Lower lobe of right lung (tissue), 2 donors: Measurements from ENCODE around the gene TENM4. TPM values are rescaled to one million over a fixed set of nuclear protein-coding genes. Genes with fewer than 3 reads are reported as not detected.

ENCODE experiments used
- ATAC-seq, 2 donors: fragments of 200-7000 bp; cut with Tn5 transposase; one replicate each; pipeline ENCODE4 v1.9.1; 2020 to 2022; ENCODE audit warnings: mild to moderate bottlenecking in 2 of 2, moderate library complexity in 2 of 2
- DNase-seq: peaks from one replicate; pipeline ENCODE4 v3.0.0-alpha.2; 2020
- H3K27ac ChIP-seq: fragments of 200-600 bp; one replicate; pipeline ENCODE4 v1.8.0; 2022
- H3K27me3 ChIP-seq: fragments of 200-600 bp; one replicate; pipeline ENCODE4 v1.8.0; 2022; ENCODE audit warnings: low read depth
- H3K36me3 ChIP-seq: fragments of 200-600 bp; one replicate; pipeline ENCODE4 v1.8.0; 2022; ENCODE audit warnings: mild to moderate bottlenecking
- H3K4me1 ChIP-seq: fragments of 200-600 bp; one replicate; pipeline ENCODE4 v1.8.0; 2022
- H3K4me3 ChIP-seq: fragments of 200-600 bp; one replicate; pipeline ENCODE4 v1.8.0; 2022; ENCODE audit warnings: mild to moderate bottlenecking
- H3K9me3 ChIP-seq: fragments of 200-600 bp; one replicate; pipeline ENCODE4 v1.8.0; 2022
- intact Hi-C: fragments of 100-400 bp; cut with DNase I; formaldehyde crosslinking; loops from one replicate; pipeline ENCODE4 v1.11.0; 2022
- total RNA-seq: library from RNA; stranded (reverse); fragmentation: NEBNext Ultra II Directional; extraction: Animal tissue kit (Norgen Biotek cat#: 25700); gene quantifications from one replicate; pipeline ENCODE4 v1.2.1, GENCODE V29; 2021
- TF ChIP-seq, protein P1 (sequence below): fragments of 200-600 bp; IDR thresholded peaks from one replicate; pipeline ENCODE4 v1.8.0; 2022; ENCODE audit warnings: antibody characterized with exemption, mild to moderate bottlenecking
- donor health status: DM: no; HTN: yes; CAD: no; lungs with severe emphysema.

The TENM4 gene
- total RNA-seq, 1 donor from 2014 or later, result 1.1 TPM

DNA sequence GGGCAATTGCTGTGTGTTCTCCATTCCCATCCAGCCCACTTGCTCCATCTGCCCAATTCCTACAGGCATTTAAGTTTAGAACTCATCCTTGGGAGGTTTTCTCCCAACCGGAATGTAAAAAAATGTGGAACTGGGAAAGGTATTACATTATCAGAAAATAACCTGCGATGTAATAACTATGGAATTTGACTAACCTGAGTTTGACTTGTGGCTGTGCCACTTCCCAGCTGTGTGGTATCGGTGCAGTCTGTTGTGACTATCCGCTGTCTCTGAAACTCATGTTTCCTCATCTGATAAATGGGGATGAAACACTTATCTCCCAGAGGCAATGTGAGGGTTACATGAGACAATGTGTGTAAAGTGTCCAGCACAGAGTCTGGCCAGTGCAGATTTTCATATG lies 77.6 kb downstream of the TENM4 start:
- TF ChIP-seq, protein P1, sequence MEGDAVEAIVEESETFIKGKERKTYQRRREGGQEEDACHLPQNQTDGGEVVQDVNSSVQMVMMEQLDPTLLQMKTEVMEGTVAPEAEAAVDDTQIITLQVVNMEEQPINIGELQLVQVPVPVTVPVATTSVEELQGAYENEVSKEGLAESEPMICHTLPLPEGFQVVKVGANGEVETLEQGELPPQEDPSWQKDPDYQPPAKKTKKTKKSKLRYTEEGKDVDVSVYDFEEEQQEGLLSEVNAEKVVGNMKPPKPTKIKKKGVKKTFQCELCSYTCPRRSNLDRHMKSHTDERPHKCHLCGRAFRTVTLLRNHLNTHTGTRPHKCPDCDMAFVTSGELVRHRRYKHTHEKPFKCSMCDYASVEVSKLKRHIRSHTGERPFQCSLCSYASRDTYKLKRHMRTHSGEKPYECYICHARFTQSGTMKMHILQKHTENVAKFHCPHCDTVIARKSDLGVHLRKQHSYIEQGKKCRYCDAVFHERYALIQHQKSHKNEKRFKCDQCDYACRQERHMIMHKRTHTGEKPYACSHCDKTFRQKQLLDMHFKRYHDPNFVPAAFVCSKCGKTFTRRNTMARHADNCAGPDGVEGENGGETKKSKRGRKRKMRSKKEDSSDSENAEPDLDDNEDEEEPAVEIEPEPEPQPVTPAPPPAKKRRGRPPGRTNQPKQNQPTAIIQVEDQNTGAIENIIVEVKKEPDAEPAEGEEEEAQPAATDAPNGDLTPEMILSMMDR, result no peak
- no peaks in the 10 kb centered on the region for H3K9me3 ChIP-seq
- intact Hi-C loops, result no loop called here
- ATAC-seq (no peak), DNase-seq (no peak)
- no peaks in the 10 kb centered on the region for H3K36me3 ChIP-seq
- no peak overlapping the region for H3K27ac ChIP-seq
- H3K27me3 ChIP-seq, result no peaks in the 10 kb centered on the region
- H3K4me1 ChIP-seq, result no peaks in the 10 kb centered on the region
- H3K4me3 ChIP-seq, result no peak overlapping the region

DNA sequence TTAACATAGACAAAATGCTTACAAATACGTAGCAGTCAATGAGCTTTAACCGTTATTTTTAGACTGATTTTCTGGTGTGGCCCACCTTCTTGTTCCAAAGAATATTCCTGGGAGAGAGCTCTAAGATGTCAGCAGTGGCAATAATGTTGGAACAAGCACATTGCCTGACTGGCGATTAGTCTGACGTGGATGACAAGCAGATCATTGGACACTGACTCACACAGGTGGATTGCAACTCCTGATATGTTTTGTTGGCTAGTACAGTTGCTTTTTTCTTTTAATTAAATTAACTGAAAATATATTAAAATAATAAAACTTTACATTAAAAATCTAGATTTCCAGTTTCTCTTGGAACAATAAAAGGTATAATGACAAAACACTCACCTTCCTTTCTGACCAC lies 78.0 kb downstream of the TENM4 start:
- intact Hi-C loops, result no loop called here
- DNase-seq (no peak), ATAC-seq (no peak)
- Histone ChIP-seq H3K4me3 (no peak overlapping the region), H3K4me1 (no peaks in the 10 kb centered on the region), H3K27me3 (no peaks in the 10 kb centered on the region), H3K36me3 (no peaks in the 10 kb centered on the region), H3K9me3 (no peaks in the 10 kb centered on the region), H3K27ac (no peak overlapping the region)
- TF ChIP-seq, protein P1, result no peak

DNA sequence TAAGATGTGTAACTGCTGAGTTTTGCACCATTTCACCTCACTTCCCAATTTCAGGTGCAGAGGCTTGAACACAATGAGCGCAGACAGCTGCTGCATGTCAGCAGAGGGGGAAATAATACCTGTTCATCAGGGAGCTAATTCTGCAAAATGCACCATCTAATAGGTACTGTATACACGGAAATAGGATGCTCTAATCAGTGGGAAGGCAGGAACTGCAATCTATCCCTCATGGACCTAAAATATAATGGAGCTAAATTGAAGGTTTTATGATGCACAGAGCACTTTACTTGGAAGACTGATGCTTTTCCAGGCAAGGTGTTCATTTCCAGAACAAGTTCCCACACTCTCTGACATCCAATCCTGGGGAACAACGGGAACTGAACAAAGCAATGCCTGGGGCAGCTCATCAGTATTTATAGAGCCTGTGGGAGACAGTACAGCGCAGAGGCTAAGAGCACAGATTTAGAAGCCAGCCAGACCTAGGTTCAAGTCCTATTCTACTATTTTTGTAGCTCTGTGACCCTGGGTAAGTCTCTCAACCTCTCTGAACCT lies 78.5 kb downstream of the TENM4 start:
- Histone ChIP-seq H3K27ac (no peak overlapping the region), H3K4me1 (no peaks in the 10 kb centered on the region), H3K36me3 (no peaks in the 10 kb centered on the region), H3K9me3 (no peaks in the 10 kb centered on the region), H3K27me3 (no peaks in the 10 kb centered on the region), H3K4me3 (no peak overlapping the region)
- ATAC-seq (no peak), DNase-seq (no peak)
- intact Hi-C loops, result no loop called here
- TF ChIP-seq, protein P1, result no peak

DNA sequence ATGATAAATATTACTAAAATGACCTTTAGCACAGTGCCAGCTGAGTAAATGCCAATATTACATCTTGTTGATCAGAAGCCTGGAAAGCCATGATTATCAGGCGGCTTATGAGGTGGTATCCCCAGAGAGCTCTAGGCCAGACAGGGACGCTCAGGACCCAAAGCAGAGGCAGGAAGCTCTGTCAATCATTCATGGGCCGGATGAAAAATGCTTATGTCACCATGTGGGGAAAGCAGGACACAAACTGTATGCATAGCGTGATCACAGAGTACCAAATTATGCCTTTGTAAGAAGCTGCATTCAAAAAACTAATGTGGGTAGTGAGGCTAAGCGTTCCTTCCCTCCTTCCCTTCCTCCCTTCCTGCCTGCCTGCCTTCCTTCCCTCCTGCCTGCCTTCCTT lies 82.6 kb downstream of the TENM4 start:
- ATAC-seq, result no peak
- H3K4me1 ChIP-seq, result no peaks in the 10 kb centered on the region
- TF ChIP-seq, protein P1, result no peak
- H3K9me3 ChIP-seq, result no peaks in the 10 kb centered on the region
- no peak for DNase-seq
- intact Hi-C loops, result no loop called here
- H3K36me3 ChIP-seq, result no peaks in the 10 kb centered on the region
- H3K27ac ChIP-seq, result no peak overlapping the region
- H3K27me3 ChIP-seq, result no peaks in the 10 kb centered on the region
- no peak overlapping the region for H3K4me3 ChIP-seq

DNA sequence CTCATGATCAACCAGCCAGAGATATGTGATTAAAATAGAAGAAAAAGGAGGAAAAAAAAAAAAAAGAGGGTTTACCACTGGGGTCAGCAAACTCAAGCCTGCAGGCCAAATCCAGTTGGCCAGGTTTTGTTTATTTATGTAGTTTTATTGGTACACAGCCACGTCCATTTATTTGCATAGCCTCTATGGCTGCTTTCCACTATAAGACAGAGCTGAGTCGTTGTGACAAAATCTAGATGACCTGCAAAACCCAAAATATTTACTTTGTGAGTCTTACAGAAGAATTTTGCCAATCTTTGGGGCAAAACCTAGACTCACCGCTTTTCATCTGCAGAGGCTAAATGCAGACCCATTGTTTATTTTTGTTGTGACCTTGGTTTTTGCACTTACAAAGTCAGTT lies 87.1 kb downstream of the TENM4 start:
- H3K4me3 ChIP-seq, result no peak overlapping the region
- H3K36me3 ChIP-seq, result no peaks in the 10 kb centered on the region
- no peaks in the 10 kb centered on the region for H3K4me1 ChIP-seq
- no peaks in the 10 kb centered on the region for H3K9me3 ChIP-seq
- TF ChIP-seq, protein P1, result no peak
- no peaks in the 10 kb centered on the region for H3K27me3 ChIP-seq
- intact Hi-C loops, result no loop called here
- no peak overlapping the region for H3K27ac ChIP-seq
- DNase-seq (no peak), ATAC-seq (no peak)

DNA sequence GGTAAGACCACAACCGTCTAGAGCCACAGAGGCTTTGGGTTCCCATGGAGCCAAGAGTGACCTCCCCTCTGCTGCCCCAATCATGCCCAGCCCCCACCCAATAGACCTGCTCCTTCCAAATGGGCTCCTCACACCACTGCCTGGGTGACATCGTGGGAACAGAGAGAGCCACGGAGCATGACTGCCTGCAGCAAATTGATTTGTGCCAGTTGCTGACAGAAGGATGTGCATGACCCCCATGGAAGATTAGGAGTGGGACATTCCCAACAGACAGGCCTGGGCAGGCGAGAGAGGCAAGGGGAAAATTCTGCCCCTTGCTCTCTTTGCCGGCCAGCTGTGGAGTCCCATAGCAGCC lies 88.5 kb downstream of the TENM4 start:
- Histone ChIP-seq H3K27ac (no peak overlapping the region), H3K9me3 (no peaks in the 10 kb centered on the region), H3K4me1 (no peaks in the 10 kb centered on the region), H3K27me3 (no peaks in the 10 kb centered on the region), H3K4me3 (no peak overlapping the region), H3K36me3 (no peaks in the 10 kb centered on the region)
- intact Hi-C loops, result no loop called here
- ATAC-seq (no peak), DNase-seq (no peak)
- TF ChIP-seq, protein P1, result no peak
